Neural cell (in vitro differentiated cells): ENCODE data around the gene LHFPL6.

Source experiments
- CTCF ChIP-seq: fragments of 450-650 bp; IDR thresholded peaks from 2 replicates; pipeline ENCODE4 v1.5.1; 2014; ENCODE audit warnings: antibody characterized with exemption, mild to moderate bottlenecking, moderate library complexity; ENCODE audit not compliant: poor library complexity, severe bottlenecking
- EZH2 ChIP-seq: fragments of 200-600, 300-800 bp; shearing (Covaris generic), sonication (generic); IDR thresholded peaks from 2 replicates; pipeline ENCODE4 v1.6.1; 2014; ENCODE audit warnings: antibody characterized with exemption, low read length, borderline replicate concordance, mild to moderate bottlenecking; ENCODE audit not compliant: insufficient read depth, poor library complexity, severe bottlenecking
- TAF1 ChIP-seq: IDR thresholded peaks from 2 replicates; pipeline ENCODE4 v1.6.1; 2012; ENCODE audit warnings: low read depth

- TF ChIP-seq CTCF (no peak), EZH2 (no peak), TAF1 (no peak)
These were observed 257.0 kb downstream of the LHFPL6 start for GRCh38 chr13:39345982-39346381.
